Osteoblast (primary cell): ENCODE data around the gene CALN1. TPM values are rescaled to one million over a fixed set of nuclear protein-coding genes. Genes with fewer than 3 reads are reported as not detected.

ENCODE experiments used
- DNase-seq: peaks from one replicate; pipeline ENCODE4 v3.0.0; 2011; ENCODE audit warnings: low spot score, mixed read lengths; ENCODE audit not compliant: insufficient read length; ENCODE audit errors: missing footprints
- H2AFZ ChIP-seq: 2 replicates; pipeline ENCODE4 v1.6.0; 2011; ENCODE audit warnings: mild to moderate bottlenecking, low read length
- H3K27ac ChIP-seq: 2 replicates; pipeline ENCODE4 v1.5.1; 2011; ENCODE audit warnings: mild to moderate bottlenecking, low read depth, low read length, moderate library complexity
- H3K27me3 ChIP-seq: 2 replicates; pipeline ENCODE4 v1.6.0; 2012; ENCODE audit warnings: mild to moderate bottlenecking, control low read depth, inconsistent platforms, low read length, moderate library complexity; ENCODE audit not compliant: insufficient read depth
- H3K36me3 ChIP-seq: 2 replicates; pipeline ENCODE4 v1.5.1; 2011; ENCODE audit warnings: mild to moderate bottlenecking, low read length, control low read depth, moderate library complexity; ENCODE audit not compliant: insufficient read depth
- H3K4me1 ChIP-seq: 2 replicates; pipeline ENCODE4 v1.5.1; 2011; ENCODE audit warnings: mild to moderate bottlenecking, low read length, control low read depth, moderate library complexity; ENCODE audit not compliant: insufficient read depth
- H3K4me2 ChIP-seq: 2 replicates; pipeline ENCODE4 v1.6.0; 2011; ENCODE audit warnings: mild to moderate bottlenecking, low read length; ENCODE audit not compliant: insufficient read depth
- H3K4me3 ChIP-seq: fragments of 200-600 bp; sonication (generic); 3 replicates; pipeline ENCODE4 v1.5.1; 2012; ENCODE audit warnings: mild to moderate bottlenecking, low read length, inconsistent platforms; ENCODE audit not compliant: insufficient read depth
- H3K79me2 ChIP-seq: 2 replicates; pipeline ENCODE4 v1.6.0; 2012; ENCODE audit warnings: mild to moderate bottlenecking, low read length, control low read depth, inconsistent platforms; ENCODE audit not compliant: insufficient read depth
- H3K9me3 ChIP-seq: 2 replicates; pipeline ENCODE4 v1.5.1; 2011; ENCODE audit warnings: low read depth, low read length, control low read depth
- H4K20me1 ChIP-seq: 2 replicates; pipeline ENCODE4 v1.6.0; 2012; ENCODE audit warnings: mild to moderate bottlenecking, low read length, control low read depth; ENCODE audit not compliant: insufficient read depth
- total RNA-seq: library from RNA; depleted of rRNA; stranded (reverse); fragments of >200 nt; gene quantifications from 2 replicates; pipeline ENCODE4 v1.2.3, GENCODE V29; 2012
- TF ChIP-seq, protein P1 (sequence below): IDR thresholded peaks from 2 replicates; pipeline ENCODE4 v1.5.1; 2011; ENCODE audit warnings: mild to moderate bottlenecking, low read depth, low read length, moderate library complexity; ENCODE audit errors: extremely low read depth

Gene CALN1
- total RNA-seq, 1 donor: not detected

DNA sequence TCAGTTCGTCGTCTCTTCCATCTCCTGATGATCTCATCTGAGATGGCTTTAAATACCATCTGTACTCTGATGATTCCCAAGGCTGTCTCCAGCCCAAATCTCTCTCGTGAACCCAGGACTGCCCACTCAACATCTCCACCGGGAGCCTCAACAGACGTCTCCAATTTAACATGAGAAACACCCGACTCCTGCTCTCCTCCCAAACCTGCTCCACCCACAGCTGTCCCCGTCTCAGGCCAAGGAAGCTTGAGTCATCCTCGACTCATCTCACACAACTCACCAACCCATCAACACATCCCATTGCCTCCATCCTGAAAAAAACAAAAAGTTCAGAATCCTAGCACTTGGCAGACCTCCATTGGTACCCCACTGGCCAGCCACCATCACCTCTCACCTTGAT, 29.7 kb upstream of the CALN1 start:
- H3K4me1 ChIP-seq: no peaks in the 10 kb centered on the region
- H3K4me2 ChIP-seq: no peak overlapping the region
- no peak overlapping the region for H3K27ac ChIP-seq
- H3K4me3 ChIP-seq: no peak overlapping the region
- no peak for DNase-seq
- H3K27me3 ChIP-seq: no peaks in the 10 kb centered on the region
- no peaks in the 10 kb centered on the region for H3K36me3 ChIP-seq
- H3K9me3 ChIP-seq: no peaks in the 10 kb centered on the region
- no peaks in the 10 kb centered on the region for H4K20me1 ChIP-seq
- no peaks in the 10 kb centered on the region for H3K79me2 ChIP-seq
- TF ChIP-seq, protein P1, sequence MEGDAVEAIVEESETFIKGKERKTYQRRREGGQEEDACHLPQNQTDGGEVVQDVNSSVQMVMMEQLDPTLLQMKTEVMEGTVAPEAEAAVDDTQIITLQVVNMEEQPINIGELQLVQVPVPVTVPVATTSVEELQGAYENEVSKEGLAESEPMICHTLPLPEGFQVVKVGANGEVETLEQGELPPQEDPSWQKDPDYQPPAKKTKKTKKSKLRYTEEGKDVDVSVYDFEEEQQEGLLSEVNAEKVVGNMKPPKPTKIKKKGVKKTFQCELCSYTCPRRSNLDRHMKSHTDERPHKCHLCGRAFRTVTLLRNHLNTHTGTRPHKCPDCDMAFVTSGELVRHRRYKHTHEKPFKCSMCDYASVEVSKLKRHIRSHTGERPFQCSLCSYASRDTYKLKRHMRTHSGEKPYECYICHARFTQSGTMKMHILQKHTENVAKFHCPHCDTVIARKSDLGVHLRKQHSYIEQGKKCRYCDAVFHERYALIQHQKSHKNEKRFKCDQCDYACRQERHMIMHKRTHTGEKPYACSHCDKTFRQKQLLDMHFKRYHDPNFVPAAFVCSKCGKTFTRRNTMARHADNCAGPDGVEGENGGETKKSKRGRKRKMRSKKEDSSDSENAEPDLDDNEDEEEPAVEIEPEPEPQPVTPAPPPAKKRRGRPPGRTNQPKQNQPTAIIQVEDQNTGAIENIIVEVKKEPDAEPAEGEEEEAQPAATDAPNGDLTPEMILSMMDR: no peak
- no peak overlapping the region for H2AFZ ChIP-seq

DNA sequence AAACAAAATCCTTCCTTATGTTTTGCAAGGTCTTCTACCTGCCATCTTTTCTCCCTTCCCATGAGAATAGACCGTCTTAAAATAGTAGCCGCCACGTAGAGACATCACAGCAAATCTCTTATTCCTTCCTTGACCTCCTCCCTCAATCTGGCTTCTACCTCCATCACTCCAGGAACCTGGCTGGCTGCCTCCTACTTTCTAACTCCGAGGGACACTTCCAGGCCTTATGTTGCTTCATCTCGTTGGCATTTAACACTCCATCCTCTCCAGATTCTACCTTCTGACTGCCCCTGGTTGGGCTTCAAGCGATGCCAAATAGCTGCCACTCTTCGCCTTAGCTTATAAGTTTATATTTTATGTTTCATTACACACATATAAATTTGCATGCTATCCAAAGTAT, 26.4 kb upstream of the CALN1 start:
- no peak overlapping the region for H3K4me3 ChIP-seq
- TF ChIP-seq, protein P1: no peak
- H4K20me1 ChIP-seq: no peaks in the 10 kb centered on the region
- DNase-seq: no peak
- no peak overlapping the region for H3K27ac ChIP-seq
- H3K4me1 ChIP-seq: no peaks in the 10 kb centered on the region
- no peaks in the 10 kb centered on the region for H3K79me2 ChIP-seq
- H3K36me3 ChIP-seq: no peaks in the 10 kb centered on the region
- H2AFZ ChIP-seq: no peak overlapping the region
- no peaks in the 10 kb centered on the region for H3K27me3 ChIP-seq
- no peaks in the 10 kb centered on the region for H3K9me3 ChIP-seq
- no peak overlapping the region for H3K4me2 ChIP-seq

DNA sequence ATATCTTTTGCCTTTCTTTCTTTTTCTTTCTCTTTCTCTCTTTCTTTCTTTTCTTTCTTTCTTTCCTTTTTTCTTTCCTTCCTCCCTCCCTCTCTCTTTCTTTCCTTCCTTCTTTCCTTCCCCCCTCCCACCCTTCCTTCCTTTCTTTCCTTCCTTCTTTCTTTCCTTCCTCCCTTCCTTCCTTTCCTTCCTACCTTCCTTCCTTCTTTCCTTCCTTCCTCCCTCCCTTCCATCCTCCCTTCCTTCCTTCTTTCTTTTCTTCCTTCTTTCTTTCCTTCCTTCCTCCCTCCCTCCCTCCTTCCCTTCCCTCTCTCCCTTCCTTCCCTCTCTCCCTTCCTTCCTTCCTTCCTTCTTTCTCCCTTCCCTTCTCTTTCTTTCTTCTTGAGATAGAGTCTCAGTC, 25.5 kb upstream of the CALN1 start:
- Histone ChIP-seq H3K79me2 (no peaks in the 10 kb centered on the region), H3K27me3 (no peaks in the 10 kb centered on the region), H4K20me1 (no peaks in the 10 kb centered on the region), H2AFZ (no peak overlapping the region), H3K4me1 (no peaks in the 10 kb centered on the region), H3K36me3 (no peaks in the 10 kb centered on the region), H3K27ac (no peak overlapping the region), H3K4me2 (no peak overlapping the region), H3K4me3 (no peak overlapping the region), H3K9me3 (no peaks in the 10 kb centered on the region)
- TF ChIP-seq, protein P1: no peak
- DNase-seq: no peak

DNA sequence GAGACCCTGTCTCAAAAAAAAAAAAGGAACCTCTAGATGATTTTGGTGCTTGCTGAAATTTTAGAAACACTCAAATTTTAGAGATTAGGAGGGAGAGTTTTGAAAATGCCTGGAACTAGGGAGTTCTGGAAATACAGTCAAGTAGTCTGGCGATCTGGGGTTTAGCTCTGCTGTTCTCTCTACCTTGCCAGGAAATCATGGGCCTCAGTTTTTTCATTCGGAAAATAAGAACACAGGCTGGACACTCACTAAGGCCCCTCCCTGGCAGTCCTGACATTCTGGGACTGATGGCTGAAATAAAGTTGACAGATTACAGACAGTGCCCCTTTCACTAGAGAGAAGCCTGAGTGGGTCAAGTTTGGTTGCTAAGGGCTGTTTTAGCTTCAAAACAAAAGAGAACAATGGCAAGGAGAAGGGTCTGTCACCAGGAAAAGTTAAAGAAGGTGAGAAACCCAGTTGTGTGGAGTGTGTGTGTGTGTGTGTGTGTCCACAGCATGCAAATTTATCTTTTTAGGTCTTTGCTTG, 25.0 kb upstream of the CALN1 start:
- no peak overlapping the region for H3K4me3 ChIP-seq
- no peak overlapping the region for H3K27ac ChIP-seq
- TF ChIP-seq, protein P1: no peak
- no peaks in the 10 kb centered on the region for H3K9me3 ChIP-seq
- H4K20me1 ChIP-seq: no peaks in the 10 kb centered on the region
- no peaks in the 10 kb centered on the region for H3K79me2 ChIP-seq
- no peak overlapping the region for H3K4me2 ChIP-seq
- no peak overlapping the region for H2AFZ ChIP-seq
- no peaks in the 10 kb centered on the region for H3K4me1 ChIP-seq
- no peaks in the 10 kb centered on the region for H3K27me3 ChIP-seq
- H3K36me3 ChIP-seq: no peaks in the 10 kb centered on the region
- no peak for DNase-seq
